Anterior cingulate cortex (tissue), 58 donors: ENCODE data around the gene SLC8A2.
"Not testable (repeated sequence)": the region's sequence is repeated elsewhere in the genome, so short reads cannot be mapped to it uniquely, and the experiment has no call there.

Experiments
- DNase-seq, 58 donors: peaks; one replicate each; lab custom pipeline; 2025; lab: John Stamatoyannopoulos, UW

The SLC8A2 gene

DNA sequence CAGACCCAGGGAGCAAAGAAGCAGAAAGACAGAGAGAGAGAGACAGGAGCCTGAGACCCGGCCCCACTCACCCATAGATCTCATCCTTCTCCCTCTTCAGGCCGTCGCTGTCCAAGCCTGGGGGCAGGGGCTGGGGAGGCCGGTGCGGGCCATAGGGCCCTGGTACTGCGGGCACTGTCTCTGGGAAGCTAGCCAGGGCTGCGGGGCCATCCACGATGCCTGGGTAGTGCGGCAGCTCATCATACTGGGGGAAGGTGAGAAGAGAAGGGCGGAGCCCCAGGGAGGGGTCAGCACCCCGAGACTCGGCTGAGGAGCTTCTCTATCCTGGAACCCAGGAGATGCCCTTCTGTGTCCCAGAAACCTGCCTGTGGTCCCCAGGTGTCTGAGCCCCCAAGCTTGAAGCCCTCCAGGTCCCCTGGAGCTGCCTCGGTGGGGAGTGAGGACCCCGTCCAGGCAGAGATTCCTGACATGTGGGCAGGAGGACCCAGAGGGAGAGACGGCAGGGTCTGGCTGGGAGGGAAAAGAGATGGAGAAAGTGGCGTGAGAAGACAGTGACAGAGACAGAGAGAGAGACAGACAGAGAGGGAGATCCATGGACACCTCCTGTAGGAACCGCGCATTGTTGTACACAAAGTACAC lies 54.5 kb downstream of the SLC8A2 start:
- peak in 1 of 58 donors; percentile 49 for DNase-seq

- no peak for DNase-seq
Observed at GRCh38 chr19:47416643-47416985, 55.1 kb downstream of the SLC8A2 start.

DNA sequence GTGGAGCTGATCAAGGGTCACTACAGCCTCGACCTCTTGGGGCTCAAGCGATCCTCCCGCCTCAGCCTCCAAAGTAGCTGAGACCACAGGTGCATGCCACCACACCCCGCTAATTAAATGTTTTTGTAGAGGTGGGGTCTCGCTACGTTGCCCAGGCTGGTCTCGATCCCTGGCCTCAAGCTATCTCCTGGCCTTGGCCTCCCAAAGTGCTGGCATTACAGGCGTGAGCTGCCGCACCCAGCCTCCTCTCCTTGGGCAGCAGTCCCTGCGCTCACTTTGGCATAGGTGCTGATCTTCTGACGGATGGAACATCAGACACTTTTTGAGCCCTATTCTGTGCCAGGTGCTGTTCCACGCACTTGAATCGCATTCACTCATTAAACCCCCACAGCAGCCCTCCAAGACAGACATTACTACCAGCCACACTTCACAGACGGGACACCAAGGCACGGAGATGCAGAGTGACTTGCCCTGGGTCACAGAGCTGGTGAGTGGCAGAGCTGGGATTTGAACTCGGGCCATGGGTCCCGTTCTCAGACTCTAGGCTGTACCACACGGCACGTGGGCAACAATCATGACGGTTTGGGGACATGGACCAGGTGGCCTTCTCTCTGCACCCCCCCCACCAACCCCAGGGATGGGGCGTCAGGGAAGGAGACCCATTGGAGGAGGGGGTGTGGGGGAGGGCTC lies 55.6 kb downstream of the SLC8A2 start:
- DNase-seq: no peak

GRCh38 chr19:47414469-47414868 lies 57.2 kb downstream of the SLC8A2 start:
- DNase-seq: peak in 24 of 58 donors; percentile 12 to 65 (median 27)

DNA sequence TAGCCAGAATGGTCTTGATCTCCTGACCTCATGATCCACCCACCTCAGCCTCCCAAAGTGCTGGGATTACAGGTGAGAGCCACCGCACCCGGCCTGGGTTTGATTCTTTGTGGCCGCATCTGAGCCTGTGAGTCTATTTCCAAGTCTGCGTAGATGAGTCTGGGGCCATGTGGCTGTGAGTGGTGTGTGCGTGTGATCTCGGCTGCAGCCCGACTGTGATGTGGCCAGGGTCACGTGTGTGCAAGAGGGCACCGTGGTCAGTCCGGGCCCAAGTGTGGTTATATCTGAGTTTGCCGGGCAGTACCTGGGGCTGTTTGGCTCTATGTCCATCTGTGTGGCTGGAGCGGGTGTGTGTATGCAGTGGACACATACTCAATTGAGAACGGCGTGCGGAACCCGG lies 57.8 kb downstream of the SLC8A2 start:
- DNase-seq: no peak

DNA sequence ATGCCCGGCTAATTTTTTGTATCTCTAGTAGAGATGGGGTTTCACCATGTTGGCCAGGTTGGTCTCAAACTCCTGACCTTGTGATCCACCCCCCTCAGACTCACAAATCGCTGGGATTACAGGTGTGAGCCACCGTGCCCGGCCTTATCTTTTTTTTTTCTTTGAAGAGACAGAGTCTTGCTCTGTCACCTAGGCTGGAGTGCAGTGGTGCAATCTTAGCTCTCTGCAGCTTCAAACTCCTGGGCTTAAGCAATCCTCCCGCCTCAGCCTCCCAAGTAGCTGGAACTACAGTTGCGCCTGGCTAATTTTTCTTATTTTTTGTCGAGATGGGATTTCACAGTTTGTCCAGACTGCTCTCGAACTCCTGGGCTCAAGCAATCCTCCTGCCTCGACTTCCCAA lies 60.0 kb downstream of the SLC8A2 start:
- DNase-seq: not testable (repeated sequence)

GRCh38 chr19:47411101-47411500 lies 60.6 kb downstream of the SLC8A2 start:
- DNase-seq: no peak

- DNase-seq: no peak
Observed at GRCh38 chr19:47408156-47408938, 63.3 kb downstream of the SLC8A2 start.

DNA sequence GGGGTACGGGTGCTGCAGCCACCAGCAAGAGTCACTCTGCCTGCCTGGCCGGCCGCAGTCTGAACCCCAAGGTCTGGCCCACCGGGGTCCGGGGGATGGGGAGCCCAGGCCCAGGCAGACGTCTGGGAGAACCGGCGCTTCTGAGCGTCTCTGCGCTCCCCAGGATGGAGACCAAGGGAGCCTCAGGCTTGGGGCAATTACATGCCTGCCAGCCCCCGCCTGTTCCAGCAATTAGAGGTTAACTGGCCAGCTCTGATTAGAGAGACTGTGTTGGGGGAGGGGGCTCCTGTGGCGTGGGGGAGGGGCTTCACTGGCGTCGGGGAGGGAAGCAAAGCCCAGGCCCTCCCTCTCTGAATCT lies 64.3 kb downstream of the SLC8A2 start:
- no peak for DNase-seq

DNA sequence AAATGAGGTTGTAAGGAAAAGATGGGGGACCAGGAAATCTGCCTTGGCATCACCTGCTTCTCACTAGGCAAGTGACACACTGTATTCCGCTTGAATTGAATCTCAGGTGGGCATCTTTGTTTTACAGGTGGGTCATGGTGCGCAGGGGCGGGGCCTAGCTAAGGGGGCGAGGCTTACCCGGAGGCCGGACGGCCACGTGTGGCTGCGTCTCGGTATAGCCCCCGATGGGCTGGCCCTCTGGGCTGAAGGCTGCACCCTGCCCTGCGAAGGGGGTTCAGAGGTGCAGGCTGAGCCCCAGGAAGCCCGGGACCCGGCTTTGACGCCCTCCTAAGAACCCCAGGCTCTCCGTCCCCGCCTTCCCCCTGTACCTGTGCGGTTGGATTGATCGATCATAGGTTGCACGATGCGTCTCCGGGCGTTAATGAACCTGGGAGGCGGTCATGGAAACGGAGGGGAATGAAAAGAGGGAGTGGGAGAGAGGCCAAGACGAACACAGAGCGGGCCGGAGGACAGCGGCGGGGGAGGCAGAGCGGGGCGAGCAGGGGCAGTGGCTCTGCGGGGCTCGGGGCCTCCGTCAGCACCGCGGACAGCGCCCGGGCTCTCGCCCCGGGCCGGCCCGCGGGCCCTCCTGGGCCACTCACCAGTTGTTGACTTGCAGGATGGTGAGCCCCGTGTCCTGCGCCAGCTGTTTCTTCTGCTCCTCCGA lies 64.8 kb downstream of the SLC8A2 start:
- DNase-seq: no peak

DNA sequence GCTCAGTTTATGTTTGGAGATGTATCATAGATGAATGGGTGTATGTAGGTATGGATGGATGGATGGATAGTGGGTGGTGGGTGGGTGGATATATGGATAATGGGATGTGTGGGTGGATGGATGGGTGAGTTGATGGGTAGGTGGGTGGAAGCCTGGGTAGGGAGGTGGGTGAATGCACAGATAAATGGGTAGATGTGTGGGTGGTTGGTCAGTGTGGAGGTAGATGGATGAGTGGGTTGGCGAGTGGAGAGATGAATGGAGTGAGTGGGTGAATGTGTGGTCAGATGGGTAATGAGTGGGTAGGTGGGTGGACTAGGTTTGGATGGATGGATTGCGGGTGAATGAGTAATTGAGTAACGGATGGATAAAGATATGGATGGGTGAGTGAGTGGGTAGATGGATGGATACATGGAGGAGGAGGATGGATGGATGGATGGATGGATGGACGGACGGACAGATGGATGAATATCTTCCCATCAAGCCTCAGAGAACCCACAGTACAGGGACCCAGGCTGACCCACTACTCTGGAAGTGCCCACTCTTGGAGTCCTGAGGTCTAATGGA lies 65.8 kb downstream of the SLC8A2 start:
- DNase-seq: no peak

GRCh38 chr19:47405197-47405550 lies 66.5 kb downstream of the SLC8A2 start:
- no peak for DNase-seq

- DNase-seq: no peak
Observed at GRCh38 chr19:47404334-47405196, 67.1 kb downstream of the SLC8A2 start.

- DNase-seq: no peak
Observed at GRCh38 chr19:47402504-47402903, 69.2 kb downstream of the SLC8A2 start.

GRCh38 chr19:47398707-47399597 lies 72.7 kb downstream of the SLC8A2 start:
- DNase-seq: no peak

DNA sequence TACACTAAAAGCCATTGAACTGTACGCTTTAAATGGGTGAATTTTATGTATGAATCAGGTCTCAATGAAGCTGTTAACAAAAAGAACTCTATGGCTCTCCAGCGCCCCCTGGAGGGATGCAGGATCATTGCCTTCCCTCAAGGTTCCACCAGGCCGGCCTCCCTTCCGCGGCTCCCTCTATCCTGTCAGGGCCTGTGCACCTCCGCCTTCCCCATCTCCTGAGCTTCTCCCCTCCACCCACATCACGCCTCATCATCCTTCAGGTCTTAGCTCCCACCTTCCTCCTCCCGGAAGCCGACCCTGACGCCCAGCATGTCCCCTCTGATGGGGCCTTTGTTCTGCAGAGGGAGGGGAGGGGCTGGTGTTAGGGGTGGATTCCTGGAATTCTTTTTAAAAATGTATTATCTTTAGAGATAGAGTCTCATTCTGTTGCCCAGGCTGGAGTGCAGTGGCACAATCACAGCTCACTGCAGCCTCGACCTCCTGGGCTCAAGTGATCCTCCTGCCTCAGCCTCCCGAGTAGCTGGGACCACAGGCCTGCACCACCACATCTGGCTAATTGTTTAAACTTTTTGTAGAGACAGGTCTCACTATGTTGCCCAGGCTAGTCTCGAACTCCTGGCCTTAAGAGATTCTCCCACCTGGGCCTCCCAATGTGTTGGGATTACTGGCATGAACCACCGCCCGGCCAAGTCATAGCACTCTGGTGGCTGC lies 80.0 kb downstream of the SLC8A2 start:
- peak in 54 of 58 donors; percentile 4 to 81 (median 38) for DNase-seq

DNA sequence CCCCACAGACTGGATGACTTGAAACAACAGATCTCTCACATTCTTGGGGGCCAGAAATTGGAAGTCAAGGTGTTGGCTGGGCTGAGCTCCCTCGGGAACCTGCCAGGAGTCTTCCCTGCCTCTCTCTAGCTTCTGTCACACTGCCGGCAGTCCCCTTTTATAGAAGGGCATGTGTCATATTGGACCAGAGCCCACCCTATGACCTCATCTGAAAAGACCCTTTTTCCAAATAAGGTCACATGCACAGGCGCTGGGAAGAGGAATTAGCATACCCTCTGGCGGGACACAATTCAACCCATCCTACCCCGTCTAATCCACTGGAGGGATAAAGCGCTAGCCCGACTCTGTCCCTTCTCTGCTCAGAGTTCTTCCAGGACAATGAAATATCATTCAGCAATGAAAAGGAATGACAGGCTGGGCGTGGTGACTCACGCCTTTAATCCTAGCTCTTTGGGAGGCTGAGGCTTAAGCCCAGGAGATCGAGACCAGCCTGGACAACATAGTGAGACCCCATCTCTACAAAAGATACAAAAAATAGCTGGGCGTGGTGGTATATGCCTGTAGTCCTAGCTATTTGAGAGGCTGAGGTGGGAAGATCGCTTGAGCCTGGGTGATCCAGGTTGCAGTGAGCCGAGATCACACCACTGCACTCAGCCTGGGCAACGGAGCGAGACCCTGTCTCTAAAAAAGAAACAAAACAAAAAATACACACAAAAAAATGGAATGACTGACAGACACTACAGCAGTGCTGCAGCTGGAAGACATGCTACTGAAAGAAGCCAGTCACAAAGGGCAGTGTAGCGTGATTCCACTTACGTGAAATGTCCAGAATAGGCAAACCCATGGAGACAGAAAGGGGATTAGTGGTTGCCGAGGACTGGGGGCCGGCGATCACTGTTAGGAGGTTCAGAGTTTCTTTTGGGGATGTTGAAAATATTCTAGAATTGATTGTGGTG lies 80.9 kb downstream of the SLC8A2 start:
- no peak for DNase-seq
